Measurements from ENCODE around the gene NT5DC1. TPM values are rescaled to one million over a fixed set of nuclear protein-coding genes. Genes with fewer than 3 reads are reported as not detected.
A peak's percentile ranks its signal among the peaks of the same experiment; 100 is the strongest.

NT5DC1 gene
- polyA plus RNA-seq, 2 of the 4 experiments (the other 2 are of a cell fraction) = 26.9 to 31.5 TPM

- 50% methylated on average over 2 of the region's 2 CpGs for WGBS (ENCODE audit: missing lambda C conversion rate)
- DNase-seq (ENCODE audit: low read depth in 1 of 2, low spot score in 1 of 2) (no peak), FAIRE-seq (no peak), ATAC-seq (no peak)
- no peak for TF ChIP-seq CTCF (IDR thresholded peaks at IDR 0.05)
- TF ChIP-seq KDM1A (IDR thresholded peaks at IDR 0.05; ENCODE audit: low read depth) = no peak
- TF ChIP-seq NPAS2 (CRISPR knock-in tag; IDR thresholded peaks at IDR 0.05; ENCODE audit: borderline replicate concordance) = no peak
- TF ChIP-seq HMGXB4 (CRISPR knock-in tag; IDR thresholded peaks at IDR 0.05; ENCODE audit: borderline replicate concordance) = no peak
- no peak for TF ChIP-seq EHF (CRISPR knock-in tag; IDR thresholded peaks at IDR 0.05)
- TF ChIP-seq RNF2 (IDR thresholded peaks at IDR 0.05; ENCODE audit: borderline replicate concordance, low read depth) = no peak
- TF ChIP-seq JUNB (IDR thresholded peaks at IDR 0.05) = no peak
- no peak for TF ChIP-seq NR3C1 (IDR thresholded peaks at IDR 0.05)
- no peak for TF ChIP-seq POLR2A (IDR thresholded peaks at IDR 0.05; ENCODE audit: low read length)
- no peak for TF ChIP-seq EP300 (IDR thresholded peaks at IDR 0.05)
- TF ChIP-seq MYC (IDR thresholded peaks at IDR 0.05; ENCODE audit: borderline replicate concordance, low read length) = no peak
- no peak for TF ChIP-seq MAX (IDR thresholded peaks at IDR 0.05)
- no peak for TF ChIP-seq USF2 (IDR thresholded peaks at IDR 0.05)
- no peak for TF ChIP-seq FOSL2 (IDR thresholded peaks at IDR 0.05)
- TF ChIP-seq FOSL2 (CRISPR knock-in tag; IDR thresholded peaks at IDR 0.05) = no peak
- no peak for TF ChIP-seq TP53 (CRISPR knock-in tag; IDR thresholded peaks at IDR 0.05)
- H3K4me3 ChIP-seq = peak overlapping the region; percentile 87
- peak overlapping the region; percentile 78 for H3K4me2 ChIP-seq
- peak overlapping the region; percentile 98 to 99; a peak in 5 of 6 replicates for H3K27ac ChIP-seq
- POLR2A ChIA-PET = interaction anchor here (1.6 kb wide), 1 partner anchor 41 kb away, joined by 17 read pairs; the partner anchor contains the start of gene FRK
- H3K9me3 ChIP-seq = no peaks in the 10 kb centered on the region
- CTCF ChIA-PET = interaction anchor here (1.3 to 2.6 kb wide), 3 partner anchors 10 to 90 kb away, joined by 3 to 19 read pairs (median 8); no protein-coding TSS in a partner anchor
- H3K4me1 ChIP-seq = peaks cover 40% of the 10 kb centered on the region
These were observed 1.1 kb downstream of the NT5DC1 start for GRCh38 chr6:116101790-116102189.

- TF ChIP-seq CBX8 (IDR thresholded peaks at IDR 0.05) (no peak), PBX3 (IDR thresholded peaks at IDR 0.05) (no peak), ZNF302 (CRISPR knock-in tag; IDR thresholded peaks at IDR 0.05) (no peak), HOXB5 (CRISPR knock-in tag; IDR thresholded peaks at IDR 0.05) (no peak), CHD4 (IDR thresholded peaks at IDR 0.05; ENCODE audit: borderline replicate concordance) (no peak), SMC3 (IDR thresholded peaks at IDR 0.05) (no peak), EHMT2 (IDR thresholded peaks at IDR 0.05; ENCODE audit: low read depth) (no peak), E2F6 (IDR thresholded peaks at IDR 0.05; ENCODE audit: borderline replicate concordance, low read depth) (no peak), EHF (CRISPR knock-in tag; IDR thresholded peaks at IDR 0.05) (no peak), KDM1A (IDR thresholded peaks at IDR 0.05; ENCODE audit: low read depth) (no peak), FOSB (CRISPR knock-in tag; IDR thresholded peaks at IDR 0.05) (no peak)
- CTCF ChIA-PET = interaction anchor here (2.6 kb wide), 1 partner anchor 9 kb away, joined by 8 read pairs; no protein-coding TSS in a partner anchor
- Histone ChIP-seq H3K4me1 (peaks cover 40% of the 10 kb centered on the region), H3K4me2 (no peak overlapping the region; the same call in 2 of the 3 replicates), H3K9me3 (no peaks in the 10 kb centered on the region), H3K27ac (no peak overlapping the region), H3K4me3 (no peak overlapping the region)
- WGBS (ENCODE audit: missing lambda C conversion rate) = 85% methylated on average over 4 of the region's 4 CpGs
- FAIRE-seq = no peak
- ATAC-seq = no peak
- DNase-seq (ENCODE audit: low read depth in 1 of 2, low spot score in 1 of 2) = no peak
- POLR2A ChIA-PET = no interaction called here
These were observed 2.2 kb downstream of the NT5DC1 start for GRCh38 chr6:116102873-116103272.

Data from A549 (cell line).